Measurements from ENCODE around the gene GPR55.

The GPR55 gene

DNA sequence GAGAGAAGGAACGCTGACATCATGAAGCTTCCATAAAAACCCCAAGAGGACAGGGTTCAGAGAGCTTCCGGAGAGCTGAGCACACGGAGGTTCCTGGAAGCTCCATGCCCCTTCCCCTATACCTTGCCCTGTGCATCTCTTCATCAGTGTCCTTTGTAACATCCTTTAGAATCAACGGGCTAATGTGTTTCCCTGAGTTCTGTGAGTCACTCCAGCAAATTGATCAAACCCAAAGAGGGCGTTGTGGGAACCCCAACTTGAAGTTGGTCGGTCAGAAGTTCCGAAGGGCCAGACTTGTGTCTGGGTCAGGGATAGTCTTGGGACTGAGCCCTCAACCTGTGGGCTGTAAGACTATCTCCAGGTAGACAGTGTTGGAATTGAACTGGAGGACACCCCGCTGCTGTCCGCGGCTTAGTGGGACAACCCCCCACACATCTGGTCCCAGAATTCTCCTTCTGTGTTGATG lies 25.9 kb upstream of the GPR55 start:
- Histone ChIP-seq H3K27me3 (ENCODE audit: control insufficient read depth in 1 of 2, insufficient read depth in 2 of 2, low read length in 2 of 2) (peaks cover 4 to 5% of the 10 kb centered on the region in 2 donors), H3K4me3 (ENCODE audit: low read depth in 1 of 2, low read length in 2 of 2) (no peak overlapping the region)

DNA sequence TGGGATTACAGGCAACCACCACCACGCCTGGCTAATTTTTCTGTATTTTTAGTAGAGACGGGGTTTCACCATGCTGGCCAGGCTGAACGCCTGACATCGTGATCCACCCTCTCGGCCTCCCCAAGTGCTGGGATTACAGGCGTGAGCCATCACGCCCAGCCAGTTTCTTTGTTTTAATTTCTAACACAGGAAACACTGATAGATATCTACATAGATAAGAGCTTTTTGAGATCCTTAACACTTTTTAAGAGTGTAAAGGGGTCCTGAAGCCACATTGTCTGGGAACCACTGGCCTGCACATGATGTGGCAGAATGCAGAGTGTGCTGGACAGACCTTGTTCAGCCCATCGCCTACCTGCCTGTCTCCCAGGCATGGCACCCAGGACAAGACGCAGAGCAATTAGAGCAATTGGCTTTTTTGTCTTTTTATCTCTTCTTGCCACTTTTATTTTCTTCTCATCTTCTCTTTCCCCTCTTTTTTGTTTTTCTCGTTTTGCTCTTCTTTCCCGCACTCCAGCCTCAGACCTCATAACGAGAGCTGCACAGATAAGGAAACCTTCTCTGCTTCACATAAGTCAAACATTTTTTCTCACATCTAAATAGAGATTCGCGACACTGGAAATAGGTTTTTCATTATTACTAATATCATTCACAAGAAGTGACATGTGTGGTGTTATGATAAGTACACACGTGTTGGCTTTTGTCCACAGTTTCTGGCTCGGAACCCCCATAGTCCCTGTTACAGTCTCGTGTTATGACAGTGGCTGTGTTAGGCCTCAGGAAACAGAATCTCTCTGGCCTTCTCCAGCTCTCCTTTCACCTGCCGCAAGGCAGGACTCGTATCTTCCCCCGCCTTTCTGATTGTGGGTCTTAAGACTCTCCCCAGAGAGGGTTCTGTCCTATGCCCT lies 25.2 kb upstream of the GPR55 start:
- Histone ChIP-seq H3K36me3 (ENCODE audit: control insufficient read depth in 1 of 2, insufficient read depth in 2 of 2, low read length in 2 of 2) (no peaks in the 10 kb centered on the region), H3K4me1 (ENCODE audit: control insufficient read depth in 1 of 2, insufficient read depth in 2 of 2, low read length in 2 of 2) (no peaks in the 10 kb centered on the region)

More for the DNA sequence above, 25.9 kb upstream of the GPR55 start:
- H3K36me3 ChIP-seq (ENCODE audit: control insufficient read depth in 1 of 2, insufficient read depth in 2 of 2, low read length in 2 of 2): no peaks in the 10 kb centered on the region
- H3K9ac ChIP-seq (ENCODE audit: low read depth in 1 of 2, low read length in 2 of 2): no peak overlapping the region
- H3K9me3 ChIP-seq (ENCODE audit: control insufficient read depth in 1 of 2, low read length in 2 of 2): no peaks in the 10 kb centered on the region
- H3K27ac ChIP-seq (ENCODE audit: low read depth, low read length): no peak overlapping the region
- H3K4me1 ChIP-seq (ENCODE audit: control insufficient read depth in 1 of 2, insufficient read depth in 2 of 2, low read length in 2 of 2): no peaks in the 10 kb centered on the region

DNA sequence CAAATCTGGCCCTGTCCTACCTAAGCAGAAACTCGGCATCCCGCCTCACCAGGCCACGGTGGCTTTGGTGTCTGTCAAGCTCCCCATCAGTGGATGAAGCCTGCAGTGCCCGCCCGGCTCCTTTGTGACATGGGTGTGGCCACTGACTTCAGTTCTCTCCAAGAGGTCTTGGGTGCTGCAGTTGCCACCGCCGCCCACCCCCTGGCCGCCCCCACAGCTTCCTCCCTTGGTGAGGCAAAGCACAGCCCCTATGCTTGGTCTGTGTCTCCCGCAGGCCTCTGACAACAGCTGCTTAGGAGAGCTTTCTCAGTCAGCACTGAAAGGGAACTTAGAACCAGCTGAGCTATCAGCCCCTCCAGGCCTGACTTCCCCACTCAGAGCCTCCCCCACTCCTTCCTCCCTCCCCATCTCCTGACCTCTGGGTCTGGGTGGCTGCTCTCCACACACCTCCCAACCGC lies 22.9 kb upstream of the GPR55 start:
- H3K9ac ChIP-seq (ENCODE audit: low read depth in 1 of 2, low read length in 2 of 2): no peak overlapping the region
- no peaks in the 10 kb centered on the region for H3K36me3 ChIP-seq (ENCODE audit: control insufficient read depth in 1 of 2, insufficient read depth in 2 of 2, low read length in 2 of 2)
- H3K4me3 ChIP-seq (ENCODE audit: low read depth in 1 of 2, low read length in 2 of 2): no peak overlapping the region
- no peaks in the 10 kb centered on the region for H3K27me3 ChIP-seq (ENCODE audit: control insufficient read depth in 1 of 2, insufficient read depth in 2 of 2, low read length in 2 of 2)
- no peak overlapping the region for H3K27ac ChIP-seq (ENCODE audit: low read depth, low read length)
- no peaks in the 10 kb centered on the region for H3K9me3 ChIP-seq (ENCODE audit: control insufficient read depth in 1 of 2, low read length in 2 of 2)
- no peaks in the 10 kb centered on the region for H3K4me1 ChIP-seq (ENCODE audit: control insufficient read depth in 1 of 2, insufficient read depth in 2 of 2, low read length in 2 of 2)

More for the DNA sequence above, 25.2 kb upstream of the GPR55 start:
- no peak overlapping the region for H3K4me3 ChIP-seq (ENCODE audit: low read depth in 1 of 2, low read length in 2 of 2)
- no peaks in the 10 kb centered on the region for H3K9me3 ChIP-seq (ENCODE audit: control insufficient read depth in 1 of 2, low read length in 2 of 2)
- H3K27me3 ChIP-seq (ENCODE audit: control insufficient read depth in 1 of 2, insufficient read depth in 2 of 2, low read length in 2 of 2): peaks cover 4 to 5% of the 10 kb centered on the region in 2 donors
- H3K27ac ChIP-seq (ENCODE audit: low read depth, low read length): no peak overlapping the region
- no peak overlapping the region for H3K9ac ChIP-seq (ENCODE audit: low read depth in 1 of 2, low read length in 2 of 2)

DNA sequence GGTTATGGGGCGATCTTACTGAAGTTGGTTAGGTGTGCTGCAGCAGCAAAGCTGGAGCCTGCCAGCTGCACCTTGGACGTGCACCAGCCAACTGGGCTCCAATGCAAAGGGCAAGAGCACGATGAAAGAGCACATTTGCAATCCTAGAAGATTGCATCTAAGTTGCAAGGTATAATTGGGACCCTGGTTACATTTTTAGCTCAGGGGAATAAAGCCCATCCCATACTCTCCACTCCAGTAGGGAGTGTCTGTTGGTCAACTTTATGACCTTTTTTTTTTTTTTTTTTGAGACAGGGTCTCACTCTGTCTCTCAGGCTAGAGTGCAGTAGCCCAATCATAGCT lies 22.2 kb upstream of the GPR55 start:
- no peak overlapping the region for H3K27ac ChIP-seq (ENCODE audit: low read depth, low read length)
- H3K36me3 ChIP-seq (ENCODE audit: control insufficient read depth in 1 of 2, insufficient read depth in 2 of 2, low read length in 2 of 2): no peaks in the 10 kb centered on the region
- no peak overlapping the region for H3K9ac ChIP-seq (ENCODE audit: low read depth in 1 of 2, low read length in 2 of 2)
- H3K27me3 ChIP-seq (ENCODE audit: control insufficient read depth in 1 of 2, insufficient read depth in 2 of 2, low read length in 2 of 2): no peaks in the 10 kb centered on the region
- no peaks in the 10 kb centered on the region for H3K4me1 ChIP-seq (ENCODE audit: control insufficient read depth in 1 of 2, insufficient read depth in 2 of 2, low read length in 2 of 2)
- H3K4me3 ChIP-seq (ENCODE audit: low read depth in 1 of 2, low read length in 2 of 2): no peak overlapping the region
- H3K9me3 ChIP-seq (ENCODE audit: control insufficient read depth in 1 of 2, low read length in 2 of 2): no peaks in the 10 kb centered on the region

DNA sequence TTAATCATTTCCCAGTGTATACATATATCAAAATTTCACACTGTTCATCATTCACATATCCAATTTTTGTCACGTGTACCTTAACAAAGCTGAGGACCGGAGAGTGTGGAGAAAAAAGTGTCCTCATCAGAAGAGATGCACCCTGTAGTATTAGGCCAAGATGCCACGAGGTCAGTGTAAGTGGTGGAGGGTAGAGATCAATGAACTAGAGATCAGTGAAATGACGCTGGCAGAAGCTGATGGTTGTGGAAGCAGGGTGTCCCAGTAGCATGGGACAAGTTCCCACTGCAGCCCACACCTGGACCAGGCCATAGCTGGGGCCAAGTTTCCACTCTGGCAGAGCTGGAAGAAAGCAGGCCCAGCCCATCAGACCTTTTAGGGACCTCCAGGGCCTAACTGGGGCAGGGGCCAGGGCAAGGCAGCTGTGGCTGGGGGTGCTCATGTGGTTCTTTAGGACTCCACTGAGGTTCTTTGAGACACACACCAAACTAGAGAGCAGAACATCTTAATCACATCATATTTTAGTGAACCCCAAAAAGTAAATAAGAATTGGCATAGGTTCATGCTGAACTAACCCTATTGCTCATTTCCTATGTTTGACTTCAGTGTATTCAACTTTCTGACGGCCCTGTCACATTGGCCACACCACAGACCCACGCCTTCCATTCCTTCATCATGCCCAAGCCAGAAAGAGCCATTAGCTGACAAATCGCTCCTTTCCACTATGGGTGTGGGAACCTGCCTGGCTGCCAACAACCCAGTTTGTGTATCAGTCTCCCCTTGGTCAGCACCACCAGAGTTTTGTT lies 21.6 kb upstream of the GPR55 start:
- Histone ChIP-seq H3K4me3 (ENCODE audit: low read depth in 1 of 2, low read length in 2 of 2) (no peak overlapping the region), H3K36me3 (ENCODE audit: control insufficient read depth in 1 of 2, insufficient read depth in 2 of 2, low read length in 2 of 2) (no peaks in the 10 kb centered on the region), H3K9me3 (ENCODE audit: control insufficient read depth in 1 of 2, low read length in 2 of 2) (no peaks in the 10 kb centered on the region), H3K9ac (ENCODE audit: low read depth in 1 of 2, low read length in 2 of 2) (no peak overlapping the region), H3K27ac (ENCODE audit: low read depth, low read length) (no peak overlapping the region), H3K4me1 (ENCODE audit: control insufficient read depth in 1 of 2, insufficient read depth in 2 of 2, low read length in 2 of 2) (no peaks in the 10 kb centered on the region), H3K27me3 (ENCODE audit: control insufficient read depth in 1 of 2, insufficient read depth in 2 of 2, low read length in 2 of 2) (no peaks in the 10 kb centered on the region)

DNA sequence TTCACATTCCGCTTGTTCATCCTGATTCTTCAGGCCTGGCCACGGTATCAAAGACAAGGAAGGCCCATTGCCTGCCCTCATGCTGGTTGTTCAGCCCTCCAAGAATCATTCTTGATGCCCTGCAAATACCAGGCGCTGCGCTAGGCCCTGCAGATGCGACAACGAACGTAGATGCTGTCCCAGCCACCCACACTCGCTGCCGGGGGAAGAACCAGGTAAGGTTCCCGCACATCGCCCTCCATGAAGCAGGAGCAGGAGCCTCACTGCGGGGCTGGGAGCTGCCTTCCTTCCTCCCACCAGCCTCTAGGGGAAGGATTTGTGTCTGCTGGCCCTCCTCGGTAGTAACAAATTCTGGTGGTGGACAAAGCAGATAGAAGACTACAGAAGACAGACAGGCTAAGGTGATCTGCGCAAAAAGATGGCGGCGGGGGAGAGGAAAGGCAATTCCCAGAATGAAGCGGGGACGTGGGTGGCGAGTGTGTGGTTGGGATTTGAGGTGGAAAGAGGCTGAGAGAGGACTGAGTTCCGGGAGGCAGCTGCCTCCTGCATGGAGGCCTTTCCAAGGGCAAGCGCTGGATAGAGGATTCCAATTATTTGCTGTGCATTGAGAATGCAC lies 19.8 kb upstream of the GPR55 start:
- Histone ChIP-seq H3K4me3 (ENCODE audit: low read depth in 1 of 2, low read length in 2 of 2) (no peak overlapping the region), H3K9me3 (ENCODE audit: control insufficient read depth in 1 of 2, low read length in 2 of 2) (no peaks in the 10 kb centered on the region), H3K4me1 (ENCODE audit: control insufficient read depth in 1 of 2, insufficient read depth in 2 of 2, low read length in 2 of 2) (no peaks in the 10 kb centered on the region), H3K36me3 (ENCODE audit: control insufficient read depth in 1 of 2, insufficient read depth in 2 of 2, low read length in 2 of 2) (no peaks in the 10 kb centered on the region), H3K27ac (ENCODE audit: low read depth, low read length) (no peak overlapping the region), H3K9ac (ENCODE audit: low read depth in 1 of 2, low read length in 2 of 2) (no peak overlapping the region), H3K27me3 (ENCODE audit: control insufficient read depth in 1 of 2, insufficient read depth in 2 of 2, low read length in 2 of 2) (no peaks in the 10 kb centered on the region)

DNA sequence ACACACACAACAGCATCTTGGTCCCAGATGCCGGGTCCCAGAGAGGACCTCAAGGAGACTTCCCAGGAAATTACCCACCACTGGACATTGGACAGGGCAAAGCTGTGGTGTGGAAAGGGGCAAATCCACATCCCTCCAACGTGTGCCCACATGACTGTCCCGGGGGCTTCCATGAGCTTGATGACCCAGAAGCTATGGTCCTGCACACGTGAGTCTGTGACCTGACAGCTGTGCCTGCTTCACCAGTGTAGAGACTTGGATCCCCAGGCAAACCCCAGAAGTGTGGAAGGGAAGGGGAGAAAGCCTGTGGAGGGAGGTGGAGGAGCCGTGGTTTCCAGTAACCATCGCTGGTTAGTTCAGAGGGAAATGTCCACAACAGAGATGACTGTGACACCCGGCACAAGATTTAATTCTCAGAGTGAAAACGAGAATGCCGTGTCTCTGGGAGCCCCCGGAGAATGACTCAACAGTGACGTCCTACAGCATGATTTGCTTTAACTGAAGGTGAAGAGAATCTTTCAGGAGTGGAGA lies 19.1 kb upstream of the GPR55 start:
- H3K9me3 ChIP-seq (ENCODE audit: control insufficient read depth in 1 of 2, low read length in 2 of 2): no peaks in the 10 kb centered on the region
- H3K36me3 ChIP-seq (ENCODE audit: control insufficient read depth in 1 of 2, insufficient read depth in 2 of 2, low read length in 2 of 2): no peaks in the 10 kb centered on the region
- H3K9ac ChIP-seq (ENCODE audit: low read depth in 1 of 2, low read length in 2 of 2): no peak overlapping the region
- no peaks in the 10 kb centered on the region for H3K4me1 ChIP-seq (ENCODE audit: control insufficient read depth in 1 of 2, insufficient read depth in 2 of 2, low read length in 2 of 2)
- no peaks in the 10 kb centered on the region for H3K27me3 ChIP-seq (ENCODE audit: control insufficient read depth in 1 of 2, insufficient read depth in 2 of 2, low read length in 2 of 2)
- no peak overlapping the region for H3K27ac ChIP-seq (ENCODE audit: low read depth, low read length)
- no peak overlapping the region for H3K4me3 ChIP-seq (ENCODE audit: low read depth in 1 of 2, low read length in 2 of 2)

DNA sequence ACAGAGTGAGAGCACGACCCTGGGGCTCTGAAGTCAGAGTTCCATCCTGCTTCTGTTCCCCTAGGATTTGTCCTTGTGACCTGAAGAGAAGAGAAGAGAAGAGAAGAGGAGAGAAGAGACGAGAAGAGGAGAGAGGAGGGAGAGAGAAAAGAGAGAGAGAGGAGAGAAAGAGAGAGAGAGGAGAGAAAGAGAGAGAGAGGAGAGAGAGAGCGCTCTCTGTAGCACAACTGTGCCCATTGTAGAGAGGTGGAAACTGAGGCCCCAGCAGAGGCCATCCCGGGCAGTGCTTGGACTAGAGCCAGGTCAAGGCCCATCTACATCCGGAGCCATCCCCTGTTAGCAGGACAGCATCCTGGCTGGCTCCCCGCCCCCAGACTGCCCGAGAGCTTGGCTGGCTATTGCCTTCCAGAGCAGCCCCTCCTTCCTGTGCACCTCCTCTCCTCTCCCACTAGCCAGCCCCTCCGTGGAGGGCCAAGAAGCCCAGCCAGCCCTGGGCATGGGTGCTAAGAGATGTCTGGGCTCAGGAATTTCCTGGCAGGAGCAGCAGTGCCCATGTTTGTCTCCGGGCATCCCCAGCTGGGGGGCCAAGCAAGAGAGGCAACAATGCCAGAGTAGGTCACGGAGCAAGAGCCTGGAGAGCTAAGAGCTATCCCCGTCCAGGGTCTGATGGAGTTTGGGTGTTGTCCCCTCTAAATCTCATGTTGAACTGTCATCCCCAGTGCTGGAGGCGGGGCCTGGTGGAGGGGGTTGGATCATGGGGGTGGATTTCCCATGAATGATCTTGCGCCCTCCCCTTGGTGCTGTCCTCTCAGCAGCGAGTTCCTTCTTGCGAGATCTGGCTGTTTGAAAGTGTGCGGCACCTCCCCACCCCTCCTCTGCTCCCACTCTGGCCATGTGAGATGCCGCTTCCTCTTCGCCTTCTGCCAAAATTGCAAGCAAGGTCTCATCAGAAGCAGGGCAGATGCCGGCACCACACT lies 18.2 kb upstream of the GPR55 start:
- Histone ChIP-seq H3K9me3 (ENCODE audit: control insufficient read depth in 1 of 2, low read length in 2 of 2) (no peaks in the 10 kb centered on the region), H3K27ac (ENCODE audit: low read depth, low read length) (no peak overlapping the region), H3K36me3 (ENCODE audit: control insufficient read depth in 1 of 2, insufficient read depth in 2 of 2, low read length in 2 of 2) (no peaks in the 10 kb centered on the region), H3K27me3 (ENCODE audit: control insufficient read depth in 1 of 2, insufficient read depth in 2 of 2, low read length in 2 of 2) (no peaks in the 10 kb centered on the region), H3K9ac (ENCODE audit: low read depth in 1 of 2, low read length in 2 of 2) (no peak overlapping the region), H3K4me3 (ENCODE audit: low read depth in 1 of 2, low read length in 2 of 2) (no peak overlapping the region), H3K4me1 (ENCODE audit: control insufficient read depth in 1 of 2, insufficient read depth in 2 of 2, low read length in 2 of 2) (no peaks in the 10 kb centered on the region)

DNA sequence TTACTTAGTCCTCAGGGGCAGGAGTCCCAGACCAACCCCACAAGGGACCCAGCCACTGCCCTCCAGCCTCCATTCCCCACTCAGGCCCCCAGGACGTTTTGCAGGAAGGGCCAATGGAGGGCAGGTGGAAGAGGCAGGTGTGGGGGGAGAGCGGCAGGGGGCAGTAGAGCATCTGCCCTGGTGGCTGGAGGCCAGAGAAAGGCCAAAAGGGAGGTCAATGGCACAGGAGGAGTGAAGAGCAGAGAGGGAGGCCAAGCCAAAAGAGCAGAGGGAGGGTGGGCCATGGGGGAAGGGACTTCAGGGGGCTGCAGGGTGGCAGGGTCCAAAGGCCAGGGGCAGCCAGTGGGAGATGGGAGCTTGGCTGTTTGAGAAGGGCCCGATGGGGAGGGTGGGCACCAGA lies 17.3 kb upstream of the GPR55 start:
- H3K9me3 ChIP-seq (ENCODE audit: control insufficient read depth in 1 of 2, low read length in 2 of 2): peaks cover under 1 to 4% of the 10 kb centered on the region in 2 donors
- no peak overlapping the region for H3K4me3 ChIP-seq (ENCODE audit: low read depth in 1 of 2, low read length in 2 of 2)
- H3K9ac ChIP-seq (ENCODE audit: low read depth in 1 of 2, low read length in 2 of 2): no peak overlapping the region
- no peak overlapping the region for H3K27ac ChIP-seq (ENCODE audit: low read depth, low read length)
- H3K27me3 ChIP-seq (ENCODE audit: control insufficient read depth in 1 of 2, insufficient read depth in 2 of 2, low read length in 2 of 2): no peaks in the 10 kb centered on the region
- H3K36me3 ChIP-seq (ENCODE audit: control insufficient read depth in 1 of 2, insufficient read depth in 2 of 2, low read length in 2 of 2): no peaks in the 10 kb centered on the region
- H3K4me1 ChIP-seq (ENCODE audit: control insufficient read depth in 1 of 2, insufficient read depth in 2 of 2, low read length in 2 of 2): no peaks in the 10 kb centered on the region
